H54 (cell line): Measurements from ENCODE around the gene C6orf118.

Experiments used
- DNase-seq: peaks from one replicate; pipeline ENCODE4 v3.0.0; 2011; ENCODE audit warnings: low spot score, mixed read lengths; ENCODE audit not compliant: insufficient read length
- FAIRE-seq: peaks from 3 replicates; lab custom pipeline; 2011; peaks lifted over from hg19 to GRCh38; lab: Jason Lieb, UNC
- POLR2A ChIP-seq: IDR thresholded peaks from 2 replicates; pipeline ENCODE4 v1.6.1; 2011; ENCODE audit warnings: low read depth, mild to moderate bottlenecking, low read length

C6orf118 gene

GRCh38 chr6:165308926-165309731 is at the start of gene C6orf118:
Gene C6orf118 (minus strand): TSS chr6:165309605. CDS start chr6:165309586, 19 bp downstream.
- TF ChIP-seq POLR2A: no peak
- DNase-seq (peak; percentile 70), FAIRE-seq (no peak)

- FAIRE-seq: no peak
- no peak for DNase-seq
- TF ChIP-seq POLR2A: no peak
Observed at GRCh38 chr6:165345700-165346099, 36.3 kb upstream of the C6orf118 start.

- TF ChIP-seq POLR2A: no peak
- no peak for DNase-seq
Observed at GRCh38 chr6:165340532-165340931, 31.1 kb upstream of the C6orf118 start.

GRCh38 chr6:165325609-165326008 is 16.2 kb upstream of the C6orf118 start:
- TF ChIP-seq POLR2A: no peak
- FAIRE-seq: no peak

More at GRCh38 chr6:165340532-165340931, 31.1 kb upstream of the C6orf118 start:
- no peak for FAIRE-seq

GRCh38 chr6:165321555-165322145 is 12.2 kb upstream of the C6orf118 start:
- DNase-seq: no peak
- TF ChIP-seq POLR2A: no peak
- no peak for FAIRE-seq

More at GRCh38 chr6:165325609-165326008, 16.2 kb upstream of the C6orf118 start:
- no peak for DNase-seq

- FAIRE-seq: no peak
- TF ChIP-seq POLR2A: no peak
- no peak for DNase-seq
Observed at GRCh38 chr6:165321150-165321549, 11.7 kb upstream of the C6orf118 start.

- TF ChIP-seq POLR2A: no peak
- no peak for FAIRE-seq
- DNase-seq: no peak
Observed at GRCh38 chr6:165317723-165318122, 8.3 kb upstream of the C6orf118 start.

GRCh38 chr6:165306955-165307354 is 2.5 kb downstream of the C6orf118 start:
- no peak for FAIRE-seq
- DNase-seq: no peak
- TF ChIP-seq POLR2A: no peak

GRCh38 chr6:165301372-165302246 is 7.8 kb downstream of the C6orf118 start:
- TF ChIP-seq POLR2A: no peak
- no peak for DNase-seq
- no peak for FAIRE-seq

GRCh38 chr6:165300422-165300936 is 8.9 kb downstream of the C6orf118 start:
- DNase-seq: no peak
- FAIRE-seq: no peak
- no peak for TF ChIP-seq POLR2A

- no peak for TF ChIP-seq POLR2A
- FAIRE-seq (no peak), DNase-seq (no peak)
Observed at GRCh38 chr6:165298875-165299274, 10.5 kb downstream of the C6orf118 start.

GRCh38 chr6:165298402-165298801 is 11.0 kb downstream of the C6orf118 start:
- FAIRE-seq: no peak
- TF ChIP-seq POLR2A: no peak
- no peak for DNase-seq

GRCh38 chr6:165292657-165293056 is 16.7 kb downstream of the C6orf118 start:
- no peak for FAIRE-seq
- TF ChIP-seq POLR2A: no peak
- DNase-seq: no peak
